IPS DF 19.7 (cell line): Measurements from ENCODE around the gene MDP1.

Experiments used
- DNase-seq: peaks from one replicate; pipeline ENCODE4 v3.0.0-alpha.2; 2013; ENCODE audit warnings: low read depth, low spot score

MDP1 gene

DNA sequence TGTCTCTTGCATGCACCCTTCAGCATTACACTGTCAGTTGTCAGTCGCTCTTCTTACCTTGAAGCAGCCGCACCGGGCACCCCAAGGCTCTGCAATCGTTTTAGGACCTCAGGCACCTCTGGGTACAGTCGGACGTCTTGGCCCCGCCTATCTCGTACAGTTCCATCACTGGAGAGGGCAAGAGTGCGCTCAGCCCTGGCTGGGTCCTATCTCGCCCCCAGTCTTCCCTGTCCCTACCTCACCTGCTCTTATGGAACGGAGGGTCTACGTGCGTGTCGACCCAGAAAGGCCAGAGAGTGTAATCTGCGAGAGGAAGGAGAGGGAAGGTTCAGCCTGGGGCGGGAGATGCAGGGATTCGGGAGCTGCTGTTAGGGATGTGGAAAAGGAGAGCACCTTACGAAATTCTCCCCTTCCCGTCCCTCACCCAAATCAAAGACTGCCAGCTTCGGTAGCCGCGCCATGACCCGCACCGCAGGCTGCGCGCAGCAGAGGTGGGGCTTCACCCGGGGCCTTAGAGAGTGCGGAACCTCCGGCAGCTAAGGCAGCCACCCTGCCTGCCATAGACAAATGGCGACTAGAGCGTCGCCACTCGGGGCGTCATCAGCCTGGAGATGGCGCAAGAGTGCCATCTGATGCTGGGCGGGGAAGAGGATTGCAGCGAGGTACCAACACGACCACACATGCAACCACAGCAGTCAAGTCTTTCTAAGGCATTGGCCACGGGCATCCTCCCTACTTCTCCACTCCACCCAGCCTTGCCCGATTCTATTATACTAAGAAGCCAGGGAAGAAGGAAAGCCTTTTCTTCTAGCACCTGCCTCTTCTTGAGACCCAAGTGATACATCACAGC lies at the start of gene MDP1:
Gene MDP1 (minus strand): TSS at position 572 of the 850 bp plus-strand sequence. CDS start 111 bp downstream, at position 461.
- DNase-seq = no peak

DNA sequence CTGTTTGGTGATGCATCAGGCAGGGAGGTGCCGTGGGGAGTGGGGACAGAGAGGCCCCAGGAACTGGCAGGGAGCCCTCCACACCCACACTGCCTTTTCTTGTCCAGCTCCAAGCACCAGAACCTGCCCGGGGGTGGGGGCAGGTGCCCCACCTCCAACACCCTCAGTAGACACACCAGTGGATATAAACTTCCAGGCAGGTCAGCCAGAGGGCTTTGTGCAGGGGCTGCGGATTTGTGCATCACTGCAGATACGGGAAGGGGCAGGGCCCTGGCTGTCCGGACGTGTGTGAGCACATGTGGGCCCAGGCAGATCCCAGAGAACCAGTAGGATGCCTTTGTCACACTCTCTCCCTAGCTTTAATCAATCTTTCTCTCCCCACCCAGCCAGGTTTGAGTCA lies 48.4 kb upstream of the MDP1 start:
- no peak for DNase-seq

DNA sequence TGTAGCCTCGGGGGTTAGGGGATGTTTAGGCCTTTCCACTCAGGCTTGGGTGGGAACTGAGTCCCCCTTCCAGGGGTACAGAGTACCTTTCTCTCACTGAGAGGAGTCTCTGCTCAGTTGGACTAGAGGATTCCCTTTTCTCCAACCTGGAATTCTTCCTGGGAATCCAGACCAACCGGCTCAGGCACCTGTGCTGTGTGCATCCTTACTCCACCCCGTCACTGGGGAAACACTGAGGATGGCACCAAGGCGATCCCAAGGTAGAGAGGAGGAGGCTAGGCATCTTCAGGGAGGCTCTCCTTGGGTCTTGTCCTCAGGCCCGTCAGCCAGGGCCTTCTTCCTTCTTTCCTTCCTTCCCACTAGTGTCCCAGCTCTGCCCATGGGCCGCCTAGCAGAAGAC lies 48.0 kb upstream of the MDP1 start:
- no peak for DNase-seq

DNA sequence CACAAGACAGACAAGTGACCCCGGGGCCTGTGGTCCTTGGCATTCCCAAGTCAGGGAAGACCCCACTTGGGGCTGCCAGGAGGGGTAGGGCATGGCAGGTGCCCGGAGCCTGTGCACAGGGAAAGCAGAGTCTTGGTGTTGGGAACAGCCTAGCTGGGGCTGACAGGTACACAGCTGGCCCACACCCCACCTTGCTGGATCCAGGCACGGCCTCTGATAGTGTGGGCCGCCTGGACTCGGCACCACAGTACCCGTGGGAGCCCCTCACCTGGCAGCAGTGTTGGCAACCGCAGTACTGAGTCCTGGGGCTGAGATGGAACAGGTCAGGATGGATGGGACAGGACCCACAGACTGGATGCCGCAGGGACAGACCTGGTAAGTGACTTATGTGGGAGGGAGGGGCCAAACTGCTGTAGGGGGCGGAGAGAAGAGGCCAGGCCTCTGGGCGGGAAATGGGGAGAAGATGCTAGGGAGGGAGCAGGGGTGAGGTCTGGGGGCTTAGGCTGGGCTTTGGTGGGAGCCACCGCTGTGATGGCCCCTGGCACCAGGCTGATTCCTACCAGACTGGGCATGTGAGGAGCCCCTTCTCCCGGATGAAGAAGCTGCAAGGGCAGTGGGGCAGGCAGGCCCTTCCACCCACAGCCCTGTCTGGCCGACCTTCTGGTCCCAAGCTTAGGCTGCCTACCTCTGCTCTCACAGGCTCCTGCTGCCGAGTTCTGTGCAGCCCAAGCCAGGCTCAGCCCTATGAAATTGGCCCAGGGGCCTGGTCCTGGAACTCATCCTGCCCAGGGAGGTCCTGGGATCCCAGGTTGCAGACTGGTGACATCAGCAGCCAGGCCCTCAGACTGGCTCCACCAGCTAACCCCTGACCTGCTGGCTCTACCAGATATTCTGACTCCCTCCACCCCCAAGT lies 47.2 kb upstream of the MDP1 start, which contains the start of gene TGM1:
Gene TGM1 (minus strand): TSS at position 357 of the 913 bp plus-strand sequence. CDS start 825 bp downstream, outside the sequence.
- DNase-seq = no peak

DNA sequence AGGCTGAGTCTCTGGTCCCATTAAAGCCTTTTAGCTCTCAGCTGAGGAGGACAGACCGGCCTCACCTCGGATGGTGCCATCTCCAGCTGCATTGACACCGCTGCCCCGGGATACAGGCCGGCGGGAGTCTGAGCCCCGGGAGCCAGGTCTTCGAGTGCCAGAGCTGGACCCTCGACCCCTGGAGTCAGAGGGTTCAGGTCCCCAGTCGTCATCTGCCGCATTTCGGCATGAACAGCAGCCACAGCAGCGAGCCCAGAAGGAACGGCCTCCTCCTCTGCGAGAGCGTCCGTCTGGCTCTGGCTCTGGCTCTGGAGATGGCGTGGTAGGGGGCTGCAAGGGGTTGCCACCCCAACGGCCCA lies 46.1 kb upstream of the MDP1 start:
- no peak for DNase-seq

DNA sequence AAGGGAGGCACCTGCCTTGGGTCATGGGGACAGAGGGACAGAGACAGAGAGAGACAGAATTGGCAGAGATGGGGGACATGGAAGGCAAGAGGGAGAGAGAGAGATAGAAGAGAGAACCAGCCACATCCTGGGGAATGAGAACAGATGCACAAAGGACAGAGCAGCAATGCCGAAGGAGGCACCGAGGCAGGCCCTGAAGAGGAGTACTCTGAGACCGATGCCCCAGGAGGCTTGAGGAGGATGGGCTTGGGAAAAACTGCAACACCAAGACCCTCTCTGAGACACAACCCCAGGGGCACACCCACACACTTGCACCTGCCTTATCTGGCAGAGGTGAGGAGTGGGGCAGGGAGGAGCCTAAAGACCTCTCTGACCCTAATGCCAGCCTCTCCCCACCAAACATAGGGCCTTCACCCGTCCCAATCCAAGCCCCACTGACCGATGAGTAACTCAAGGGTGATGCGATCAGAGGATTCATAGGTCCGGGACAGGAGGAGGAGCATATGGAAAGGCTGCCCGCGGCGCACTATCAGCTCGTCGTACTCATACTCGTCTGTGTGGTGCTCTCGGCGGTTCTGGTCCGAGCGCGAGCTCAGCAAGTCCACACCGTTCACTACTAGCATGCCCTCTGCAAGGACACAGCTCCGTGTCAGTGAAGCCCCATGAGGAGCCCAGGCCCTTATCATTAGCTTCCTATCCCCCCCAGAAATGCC lies 45.5 kb upstream of the MDP1 start:
- DNase-seq = no peak

DNA sequence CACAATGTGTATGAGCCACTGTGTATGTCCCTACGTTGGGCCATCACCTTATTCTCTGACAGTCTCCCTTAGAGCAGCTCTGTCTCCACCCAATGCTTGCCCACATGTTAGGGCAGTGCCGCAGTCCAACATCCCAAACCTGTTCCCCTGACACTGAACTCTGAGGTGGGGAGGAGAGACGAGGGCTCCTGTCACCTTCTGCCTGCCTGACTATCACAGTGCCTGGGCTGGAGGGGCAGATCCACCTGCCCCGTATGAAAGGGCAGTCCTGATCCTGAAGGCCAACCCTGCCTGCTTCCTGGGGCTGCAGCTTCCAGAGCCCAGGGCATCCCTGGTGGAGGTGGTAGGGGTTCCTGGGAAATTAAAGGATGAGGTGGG lies 44.9 kb upstream of the MDP1 start:
- DNase-seq = no peak

DNA sequence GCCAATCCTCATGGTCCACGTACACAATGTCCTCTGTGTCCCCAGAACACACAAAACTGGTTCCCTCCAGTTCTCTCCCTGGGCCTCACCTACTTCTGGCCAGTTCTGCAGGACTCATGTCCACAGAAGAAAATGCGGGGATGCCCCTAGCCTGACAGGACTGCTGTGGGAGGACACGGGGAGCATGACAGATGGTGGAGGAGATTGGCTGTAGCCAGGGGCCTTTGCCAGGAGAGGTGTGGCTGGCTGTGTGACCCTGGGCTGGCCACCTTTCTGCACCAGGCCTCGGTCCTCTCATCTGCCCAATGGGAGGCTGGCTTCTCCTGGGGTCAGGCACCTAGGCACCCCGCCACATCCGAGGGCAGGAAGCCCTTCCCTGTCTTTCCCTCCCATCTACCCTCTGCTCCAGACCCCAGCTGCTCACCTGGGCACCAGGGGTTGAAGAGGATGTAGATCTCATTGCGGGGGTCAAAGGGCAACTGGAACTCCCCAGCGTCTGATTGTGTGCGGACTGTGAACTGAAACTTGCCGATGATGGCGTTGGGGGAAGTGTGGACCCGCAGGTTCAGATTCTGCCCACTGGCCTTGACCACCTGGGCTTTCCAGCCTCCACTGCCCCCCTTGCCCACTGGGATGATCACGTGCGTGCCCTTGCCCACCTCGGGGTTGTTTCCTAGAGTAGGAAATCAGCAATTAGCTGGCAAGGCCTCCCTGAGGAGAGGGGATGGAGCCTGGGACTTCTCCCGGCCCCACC lies 44.3 kb upstream of the MDP1 start:
- DNase-seq = no peak

DNA sequence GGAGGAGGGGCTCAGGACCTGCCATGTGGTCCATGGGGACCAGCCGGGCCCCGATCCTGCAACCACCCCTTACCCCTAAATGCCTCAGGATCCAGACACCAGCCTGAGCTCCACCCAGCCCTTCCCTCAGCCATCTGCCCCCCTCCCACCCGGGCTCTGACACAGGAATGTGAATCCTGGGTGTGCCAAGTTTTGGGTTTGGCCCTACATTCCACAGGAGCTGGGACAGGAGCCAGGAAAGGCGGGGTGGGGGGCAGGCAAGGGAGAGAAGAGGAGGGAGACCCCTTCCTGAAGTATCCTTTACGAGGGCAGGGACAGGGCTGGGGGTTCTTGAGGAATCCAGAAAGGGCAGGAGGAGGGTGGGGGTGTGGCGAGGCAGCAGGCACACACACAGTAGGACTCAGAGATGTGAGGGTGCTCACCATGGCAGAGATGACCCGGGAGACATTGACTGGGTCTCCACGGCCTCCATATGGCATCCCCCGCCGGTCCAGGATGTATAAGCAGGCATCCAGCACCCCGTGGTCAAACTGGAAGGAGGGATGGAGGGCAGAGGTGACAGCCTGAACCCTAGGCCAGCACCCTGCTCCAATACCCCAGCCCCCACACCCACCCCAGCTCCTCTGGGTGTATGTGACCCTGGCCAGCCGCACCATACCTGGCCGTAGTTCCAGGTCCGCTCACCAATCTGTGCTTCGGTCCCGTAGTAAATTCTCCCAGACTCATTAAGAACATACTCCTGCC lies 43.6 kb upstream of the MDP1 start:
- no peak for DNase-seq

DNA sequence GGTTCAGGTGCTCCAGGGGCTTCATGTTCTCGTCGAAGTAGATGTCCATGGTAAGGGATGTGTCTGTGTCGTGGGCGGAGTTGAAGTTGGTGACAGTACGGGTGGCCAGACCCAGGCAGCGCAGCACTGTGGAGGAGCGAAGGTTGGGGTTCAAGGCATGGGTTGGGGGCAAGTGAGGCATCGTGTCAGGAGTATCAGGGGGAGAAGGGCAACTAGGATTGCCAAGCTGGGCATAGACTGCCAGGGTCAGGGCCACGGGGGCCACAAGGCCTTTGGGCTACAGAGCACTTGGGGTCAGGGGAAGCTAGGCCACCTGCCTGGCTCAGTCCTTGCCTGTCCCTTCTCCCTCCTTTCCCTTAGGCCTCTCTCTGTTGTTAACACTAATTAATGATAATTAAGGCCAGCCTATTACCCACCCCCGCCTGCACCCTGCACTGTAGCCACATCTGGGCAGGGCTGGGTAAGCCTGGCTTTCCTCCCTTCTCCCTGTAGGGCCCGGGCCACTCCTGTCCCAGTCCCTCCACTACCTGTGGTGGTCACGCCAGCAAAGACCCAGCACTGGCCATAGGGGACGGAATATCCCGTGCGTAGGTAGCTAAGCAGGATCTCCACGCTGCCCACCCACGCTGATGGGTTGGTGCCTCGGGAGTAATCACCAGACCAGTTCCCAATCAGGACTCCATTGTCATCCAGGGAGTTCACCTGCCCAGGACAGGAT lies 42.8 kb upstream of the MDP1 start:
- DNase-seq = no peak

DNA sequence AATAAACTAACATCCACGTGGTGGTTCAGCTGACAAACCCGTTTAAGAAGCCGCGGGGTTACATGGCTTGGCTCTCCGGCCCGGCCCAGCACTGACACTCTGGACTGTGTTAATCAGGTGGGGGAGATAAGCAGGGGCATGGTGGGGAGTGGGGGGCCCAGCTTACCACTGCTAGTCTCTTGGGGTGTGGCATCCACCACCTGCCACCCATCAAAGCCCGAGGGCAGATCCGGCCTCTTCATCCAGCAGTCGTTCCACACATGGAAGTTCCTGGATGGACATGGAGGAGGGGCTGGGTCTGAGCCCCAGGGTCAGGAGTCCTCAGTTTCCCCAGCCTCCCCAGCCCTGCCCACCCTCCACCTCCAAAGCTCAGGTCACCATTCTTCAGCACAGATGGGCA lies 42.3 kb upstream of the MDP1 start:
- no peak for DNase-seq

DNA sequence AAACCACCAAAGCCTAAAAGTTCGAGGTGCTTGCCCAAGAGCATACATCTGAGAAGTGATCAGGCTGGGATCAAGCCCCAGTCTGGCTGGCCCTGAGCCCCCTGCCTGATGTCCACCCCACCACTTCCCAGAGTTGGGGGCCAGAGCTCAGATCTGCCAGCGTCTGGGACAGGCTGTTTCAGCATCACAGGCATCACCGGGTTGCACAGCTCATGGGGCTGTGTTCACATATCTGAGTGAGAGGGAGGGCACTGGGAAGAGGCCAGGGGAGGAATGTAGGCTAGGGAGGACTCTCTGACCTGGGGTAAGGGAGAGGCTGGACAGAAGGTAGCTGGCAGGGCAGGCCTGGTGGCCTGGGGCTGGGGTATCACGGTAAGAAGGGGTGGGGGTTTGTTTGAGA lies 41.1 kb upstream of the MDP1 start:
- DNase-seq = no peak

DNA sequence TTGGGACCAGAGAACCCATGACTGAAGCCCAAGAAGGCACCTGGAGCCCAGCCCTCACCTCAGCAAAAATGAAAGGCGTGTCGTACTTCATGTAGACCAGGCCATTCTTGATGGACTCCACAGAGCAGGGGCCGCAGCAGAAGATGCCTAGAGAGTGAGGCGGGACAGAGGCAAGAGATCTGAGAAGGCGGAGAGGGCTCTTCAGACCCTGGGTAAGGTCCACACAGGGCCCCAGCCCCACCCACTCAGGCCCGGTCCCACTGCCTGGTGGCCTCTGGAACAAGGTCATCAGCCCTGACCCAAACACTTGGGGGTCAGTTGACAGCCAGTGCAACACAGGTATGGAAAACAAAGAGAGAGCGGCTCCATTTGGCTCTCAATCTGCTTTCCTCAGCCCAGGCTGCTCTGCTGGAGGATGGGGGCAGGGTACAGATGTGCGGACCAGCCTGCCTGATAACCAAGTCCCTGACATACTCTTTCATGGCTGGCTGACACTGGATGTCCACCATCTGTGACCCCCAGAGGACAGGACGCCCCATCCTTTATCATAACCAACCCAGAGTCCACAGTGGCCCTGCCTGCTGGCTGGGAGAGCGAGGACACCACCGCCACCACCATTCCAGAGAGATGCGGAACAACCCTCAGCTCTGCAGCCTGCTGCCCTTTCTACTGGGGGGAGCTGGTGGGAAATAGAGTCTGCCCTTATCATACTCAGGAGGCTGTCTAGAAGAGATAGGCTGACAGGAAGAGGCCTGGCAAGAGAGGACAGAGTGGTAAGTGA lies 40.3 kb upstream of the MDP1 start:
- no peak for DNase-seq

DNA sequence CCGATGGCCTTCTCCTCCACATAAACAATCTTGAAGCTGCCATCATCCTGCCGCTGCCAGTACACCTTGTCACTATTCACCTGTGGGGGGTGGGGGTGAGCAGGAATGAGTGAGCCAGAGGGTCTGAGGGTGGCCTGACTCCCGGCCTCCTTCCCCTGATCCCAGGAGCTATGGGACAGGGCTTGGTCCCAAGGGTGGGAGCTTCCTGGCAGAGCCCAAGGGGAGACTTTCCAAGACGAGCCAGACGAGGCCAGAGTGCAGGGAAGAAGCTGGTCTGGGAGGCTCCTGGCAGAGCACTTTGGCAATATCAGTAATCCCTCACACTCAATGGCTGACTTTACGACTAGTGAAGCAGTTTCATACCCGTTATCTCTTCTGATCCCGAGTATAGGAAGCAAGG lies 39.6 kb upstream of the MDP1 start:
- DNase-seq = no peak

DNA sequence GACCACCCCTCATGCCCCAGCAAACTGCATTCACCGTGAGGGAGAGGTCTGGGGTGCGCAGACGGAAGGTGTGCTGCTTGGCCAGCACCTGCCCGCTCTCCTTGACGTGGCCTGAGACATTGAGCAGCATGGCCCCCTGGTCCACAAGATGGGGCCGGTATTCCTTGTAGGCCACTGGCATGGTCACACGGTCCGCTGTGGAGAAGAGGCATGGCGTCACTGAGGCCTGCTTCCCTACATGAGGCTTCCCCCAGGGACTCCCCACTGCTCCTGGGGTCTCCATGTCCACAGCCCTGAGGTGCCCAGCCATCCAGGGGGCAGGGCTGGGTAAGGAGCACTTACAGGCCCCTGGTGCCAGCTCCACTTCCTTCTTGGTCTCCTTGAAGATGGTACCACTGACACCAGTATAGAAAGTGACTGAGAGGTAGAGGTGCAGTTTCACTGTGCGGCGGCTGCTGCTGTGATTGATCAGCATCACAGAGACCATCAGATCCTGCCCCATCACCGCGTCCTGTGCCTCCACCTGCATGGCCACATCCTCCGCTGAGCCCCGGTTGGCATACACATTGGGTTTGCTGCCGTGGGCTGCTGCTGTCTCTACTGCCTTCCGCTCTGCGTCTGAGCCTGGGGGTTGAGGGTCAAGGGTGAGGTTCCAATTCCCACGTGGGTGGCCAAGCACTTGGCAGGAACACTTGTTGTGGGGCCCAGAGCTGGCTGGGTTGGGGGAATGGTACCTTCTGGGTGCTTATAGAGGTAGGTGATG lies 38.9 kb upstream of the MDP1 start:
- DNase-seq = no peak

DNA sequence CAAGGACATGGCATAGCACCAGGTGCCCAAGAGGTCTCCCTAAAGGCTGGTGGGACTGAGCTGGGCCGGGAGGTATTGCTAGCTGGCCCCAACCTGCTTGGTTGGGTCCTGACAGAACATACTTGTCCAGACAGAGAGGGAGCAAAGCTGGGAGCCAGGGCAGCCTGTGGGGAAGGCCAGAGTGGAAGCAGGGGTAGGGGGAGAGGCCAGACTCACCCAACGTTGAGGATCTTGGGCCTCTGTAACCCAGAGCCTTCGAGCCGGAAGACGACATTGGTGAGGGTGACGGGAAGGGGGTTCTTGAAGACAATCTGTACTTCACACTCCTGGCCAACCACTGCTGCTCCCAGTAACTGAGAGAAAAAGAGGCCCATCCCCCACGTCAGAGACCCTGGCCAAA lies 38.1 kb upstream of the MDP1 start:
- no peak for DNase-seq

DNA sequence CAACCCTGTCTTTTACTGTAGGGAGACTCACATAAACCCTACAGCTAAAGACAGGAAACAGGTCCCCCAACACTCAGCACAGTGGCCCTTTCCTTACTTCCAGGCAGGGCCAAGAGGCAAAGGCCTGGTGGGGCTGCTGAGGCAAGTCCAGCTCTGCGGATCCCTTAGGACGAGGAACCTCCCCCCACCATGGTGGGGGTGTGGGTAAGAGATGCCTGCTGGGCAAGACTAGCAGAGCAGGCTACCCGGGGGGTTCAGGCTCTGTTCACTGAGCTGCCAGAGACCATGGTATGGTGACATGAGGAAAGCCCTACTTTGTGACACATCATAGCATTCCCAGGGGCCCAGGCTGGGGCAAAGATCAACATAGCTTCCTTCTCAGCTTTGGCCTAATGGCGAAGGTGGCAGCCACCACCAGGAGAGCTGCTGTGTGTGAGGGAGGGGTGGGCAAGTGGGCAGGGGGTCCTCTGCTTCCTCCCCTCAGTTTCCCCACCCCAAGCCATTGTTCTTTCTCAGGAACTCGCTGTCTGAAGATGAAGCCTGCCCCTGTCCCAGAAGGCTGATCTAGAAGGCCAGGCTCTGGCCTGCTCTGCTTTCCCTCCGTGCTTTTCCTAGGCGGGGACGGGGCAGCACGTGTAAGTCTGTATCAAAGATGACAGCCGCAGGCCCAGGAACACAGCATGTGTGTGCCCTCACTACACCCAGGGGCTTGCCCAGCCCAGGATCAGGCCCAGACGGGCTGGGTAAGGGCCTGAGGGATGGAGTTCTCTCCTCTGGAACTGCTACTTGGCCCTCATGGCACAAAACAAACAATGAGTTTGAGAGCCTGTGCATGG lies 36.6 kb upstream of the MDP1 start:
- no peak for DNase-seq

DNA sequence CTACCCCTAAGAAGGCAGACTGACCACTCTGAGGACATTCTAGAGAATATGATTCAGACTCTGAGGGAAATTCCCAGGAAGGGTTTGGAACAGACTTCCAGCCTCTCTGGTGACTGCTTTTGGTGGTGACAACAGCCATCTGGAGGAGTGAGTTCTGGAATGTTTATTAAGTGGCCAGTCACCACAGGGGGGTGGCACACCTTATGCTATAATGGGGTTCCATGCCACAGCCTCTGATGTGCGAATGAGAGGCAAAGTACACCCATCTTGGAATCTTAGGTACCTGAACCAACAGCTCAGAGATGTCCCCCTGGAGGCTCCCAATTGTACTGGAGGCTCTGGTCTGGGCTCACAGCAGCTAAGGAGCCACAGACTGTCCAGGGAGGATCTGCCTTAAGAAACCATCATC lies 36.0 kb upstream of the MDP1 start:
- no peak for DNase-seq
